CD14-positive monocyte (primary cell): ENCODE data around the gene CCNJL. TPM values are rescaled to one million over a fixed set of nuclear protein-coding genes. Genes with fewer than 3 reads are reported as not detected.

Source experiments
- DNase-seq, 3 donors: peaks; one replicate each; pipeline ENCODE4 v3.0.0-alpha.2; 2011 to 2022
- H2AFZ ChIP-seq: 2 replicates; pipeline ENCODE4 v1.6.0; 2012; ENCODE audit warnings: mild to moderate bottlenecking, low read depth, low read length, inconsistent platforms; ENCODE audit not compliant: insufficient read depth, poor library complexity, severe bottlenecking
- H3K27ac ChIP-seq, 2 donors: 1 replicate in 1 of 2; 2 replicates in 1 of 2; pipeline ENCODE4 v1.5.1; 2012 to 2013; ENCODE audit warnings: low read length in 2 of 2, control low read depth in 1 of 2, inconsistent platforms in 1 of 2, low read depth in 1 of 2, mild to moderate bottlenecking in 1 of 2
- H3K27me3 ChIP-seq, 2 donors: one replicate each; pipeline versions ENCODE4 v1.6.0 to v1.6.1; 2011 to 2013; ENCODE audit warnings: low read length in 2 of 2; ENCODE audit not compliant: control insufficient read depth in 2 of 2, insufficient read depth in 2 of 2
- H3K36me3 ChIP-seq, 2 donors: replicated peaks in 1 of 2; 1 replicate in 1 of 2; 2 replicates in 1 of 2; pipeline versions ENCODE4 v1.5.1 to v1.6.1; 2012 to 2013; ENCODE audit warnings: low read length in 2 of 2, control low read depth in 1 of 2, inconsistent platforms in 1 of 2, mild to moderate bottlenecking in 1 of 2; ENCODE audit not compliant: insufficient read depth in 2 of 2, control insufficient read depth in 1 of 2
- H3K4me1 ChIP-seq, 2 donors: 1 replicate in 1 of 2; 2 replicates in 1 of 2; pipeline versions ENCODE4 v1.5.1 to v1.6.1; 2012 to 2013; ENCODE audit warnings: low read length in 2 of 2, control low read depth in 1 of 2, inconsistent platforms in 1 of 2, mild to moderate bottlenecking in 1 of 2, moderate library complexity in 1 of 2; ENCODE audit not compliant: insufficient read depth in 2 of 2, control insufficient read depth in 1 of 2
- H3K4me2 ChIP-seq: replicated peaks from 2 replicates; pipeline ENCODE3; 2012; ENCODE audit warnings: low read length, moderate library complexity, mild to moderate bottlenecking; ENCODE audit not compliant: poor library complexity, severe bottlenecking; ENCODE audit errors: extremely low read depth
- H3K4me3 ChIP-seq, 3 experiments: fragments of 200-600 bp in 1 of 3; sonication (generic) in 1 of 3; replicated peaks in 1 of 3; 1 replicate in 2 of 3; 2 replicates in 1 of 3; pipeline ENCODE4 v1.5.1; 2011 to 2013; ENCODE audit warnings: low read length in 3 of 3, mild to moderate bottlenecking in 3 of 3, control low read depth in 2 of 3, low read depth in 2 of 3, inconsistent platforms in 1 of 3, moderate library complexity in 1 of 3
- H3K79me2 ChIP-seq: 2 replicates; pipeline ENCODE4 v1.6.0; 2012; ENCODE audit warnings: mild to moderate bottlenecking, control low read depth, inconsistent platforms, low read length, moderate library complexity; ENCODE audit not compliant: insufficient read depth
- H3K9ac ChIP-seq: 2 replicates; pipeline ENCODE4 v1.6.0; 2017; ENCODE audit warnings: low read length, mild to moderate bottlenecking; ENCODE audit not compliant: insufficient read depth, poor library complexity, severe bottlenecking
- H3K9me3 ChIP-seq, 2 donors: replicated peaks in 1 of 2; 1 replicate in 1 of 2; 2 replicates in 1 of 2; pipeline versions ENCODE4 v1.5.1 to v1.6.1; 2012 to 2013; ENCODE audit warnings: low read length in 2 of 2, control low read depth in 1 of 2; ENCODE audit not compliant: control insufficient read depth in 1 of 2, insufficient read depth in 1 of 2
- H4K20me1 ChIP-seq: 2 replicates; pipeline ENCODE4 v1.6.0; 2012; ENCODE audit warnings: mild to moderate bottlenecking, low read length, control low read depth, moderate library complexity; ENCODE audit not compliant: insufficient read depth
- H3K27ac Mint-ChIP-seq, 7 donors: one replicate each; pipeline ENCODE4 v1.8.0; 2020; ENCODE audit warnings: mild to moderate bottlenecking in 7 of 7, mixed read lengths in 7 of 7, moderate library complexity in 6 of 7, inconsistent platforms in 2 of 7
- H3K27me3 Mint-ChIP-seq, 3 donors: one replicate each; pipeline ENCODE4 v1.8.0; 2021 to 2022; ENCODE audit warnings: low read depth in 3 of 3, mild to moderate bottlenecking in 3 of 3, mixed read lengths in 3 of 3, moderate library complexity in 3 of 3, inconsistent platforms in 1 of 3
- H3K36me3 Mint-ChIP-seq, 2 donors: one replicate each; pipeline ENCODE4 v1.8.0; 2020; ENCODE audit warnings: mixed read lengths in 2 of 2, inconsistent platforms in 1 of 2, mild to moderate bottlenecking in 1 of 2
- H3K4me1 Mint-ChIP-seq: one replicate; pipeline ENCODE4 v1.8.0; 2020; ENCODE audit warnings: mild to moderate bottlenecking, mixed read lengths
- H3K4me3 Mint-ChIP-seq, 2 donors: one replicate each; pipeline ENCODE4 v1.8.0; 2020; ENCODE audit warnings: mild to moderate bottlenecking in 2 of 2, mixed read lengths in 2 of 2, moderate library complexity in 1 of 2
- H3K9me3 Mint-ChIP-seq, 7 donors: one replicate each; pipeline ENCODE4 v1.8.0; 2020 to 2022; ENCODE audit warnings: mixed read lengths in 7 of 7, mild to moderate bottlenecking in 6 of 7, moderate library complexity in 6 of 7, inconsistent platforms in 2 of 7
- WGBS: methylation state at CpG from one replicate; pipeline ENCODE4 v1.1.5; 2013; ENCODE audit warnings: missing lambda C conversion rate; ENCODE audit not compliant: insufficient coverage; 5-methylcytosine and 5-hydroxymethylcytosine counted together
- intact Hi-C, 2 donors: fragments of 100-400 bp; cut with micrococcal nuclease; formaldehyde crosslinking; loops; one replicate each; pipeline versions ENCODE4 v1.15.0 to v1.15.1; 2023
- polyA plus RNA-seq, 3 donors: library from polyadenylated mRNA; depleted of rRNA in 1 of 3; unstranded in 2 of 3; stranded (reverse) in 1 of 3; fragments of 300-500 nt in 2 of 3; fragments of >200 nt in 1 of 3; fragmentation: Illumina TruSeq in 2 of 3; gene quantifications; 1 replicate in 2 of 3; 2 replicates in 1 of 3; pipeline ENCODE4 v1.2.3, GENCODE V29; 2012 to 2021
- TF ChIP-seq, protein P1 (sequence below): fragments of 200-600 bp; IDR thresholded peaks from one replicate; pipeline ENCODE4 v1.8.0; 2022; ENCODE audit warnings: antibody characterized with exemption, mild to moderate bottlenecking

CCNJL gene
- polyA plus RNA-seq, 3 donors, result 0.03 TPM; not detected in 2

GRCh38 chr5:160219356-160219755 is 93.0 kb downstream of the CCNJL start:
- Histone ChIP-seq H3K9me3 (peaks cover 0 to 3% of the 10 kb centered on the region in 2 donors), H3K36me3 (no peaks in the 10 kb centered on the region), H3K9ac (no peak overlapping the region), H4K20me1 (no peaks in the 10 kb centered on the region), H3K27me3 (no peaks in the 10 kb centered on the region), H2AFZ (no peak overlapping the region), H3K4me1 (no peaks in the 10 kb centered on the region), H3K4me3 (no peak overlapping the region), H3K4me2 (no peak overlapping the region), H3K27ac (no peak overlapping the region), H3K79me2 (no peaks in the 10 kb centered on the region)
- 100% methylated on average over 1 of the region's 4 CpGs for WGBS
- intact Hi-C loops, result no loop called here
- DNase-seq, result no peak
- TF ChIP-seq, protein P1, sequence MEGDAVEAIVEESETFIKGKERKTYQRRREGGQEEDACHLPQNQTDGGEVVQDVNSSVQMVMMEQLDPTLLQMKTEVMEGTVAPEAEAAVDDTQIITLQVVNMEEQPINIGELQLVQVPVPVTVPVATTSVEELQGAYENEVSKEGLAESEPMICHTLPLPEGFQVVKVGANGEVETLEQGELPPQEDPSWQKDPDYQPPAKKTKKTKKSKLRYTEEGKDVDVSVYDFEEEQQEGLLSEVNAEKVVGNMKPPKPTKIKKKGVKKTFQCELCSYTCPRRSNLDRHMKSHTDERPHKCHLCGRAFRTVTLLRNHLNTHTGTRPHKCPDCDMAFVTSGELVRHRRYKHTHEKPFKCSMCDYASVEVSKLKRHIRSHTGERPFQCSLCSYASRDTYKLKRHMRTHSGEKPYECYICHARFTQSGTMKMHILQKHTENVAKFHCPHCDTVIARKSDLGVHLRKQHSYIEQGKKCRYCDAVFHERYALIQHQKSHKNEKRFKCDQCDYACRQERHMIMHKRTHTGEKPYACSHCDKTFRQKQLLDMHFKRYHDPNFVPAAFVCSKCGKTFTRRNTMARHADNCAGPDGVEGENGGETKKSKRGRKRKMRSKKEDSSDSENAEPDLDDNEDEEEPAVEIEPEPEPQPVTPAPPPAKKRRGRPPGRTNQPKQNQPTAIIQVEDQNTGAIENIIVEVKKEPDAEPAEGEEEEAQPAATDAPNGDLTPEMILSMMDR, result no peak
- Mint-ChIP-seq H3K36me3 (no peaks in the 10 kb centered on the region), H3K4me1 (peaks cover 2% of the 10 kb centered on the region), H3K27me3 (peaks cover 3 to 12% (median 4%) of the 10 kb centered on the region in 3 donors), H3K9me3 (peaks cover 0 to 3% (median 2%) of the 10 kb centered on the region in 7 donors), H3K4me3 (no peak overlapping the region), H3K27ac (no peak overlapping the region)

- H2AFZ ChIP-seq, result no peak overlapping the region
- TF ChIP-seq, protein P1, result no peak
Observed at GRCh38 chr5:160213537-160213936, 98.8 kb downstream of the CCNJL start.

More at GRCh38 chr5:160213537-160213936, 98.8 kb downstream of the CCNJL start:
- no peaks in the 10 kb centered on the region for H3K36me3 ChIP-seq
- Mint-ChIP-seq H3K36me3 (no peaks in the 10 kb centered on the region), H3K27ac (no peak overlapping the region), H3K4me1 (no peaks in the 10 kb centered on the region), H3K27me3 (peaks cover 3 to 4% (median 3%) of the 10 kb centered on the region in 3 donors), H3K4me3 (no peak overlapping the region), H3K9me3 (no peaks in the 10 kb centered on the region)
- H3K9ac ChIP-seq, result no peak overlapping the region
- H4K20me1 ChIP-seq, result no peaks in the 10 kb centered on the region
- H3K27ac ChIP-seq, result no peak overlapping the region
- H3K79me2 ChIP-seq, result no peaks in the 10 kb centered on the region
- H3K4me1 ChIP-seq, result no peaks in the 10 kb centered on the region
- 84% methylated on average over 5 of the region's 5 CpGs for WGBS
- H3K27me3 ChIP-seq, result no peaks in the 10 kb centered on the region
- H3K9me3 ChIP-seq, result no peaks in the 10 kb centered on the region
- no peak overlapping the region for H3K4me3 ChIP-seq
- intact Hi-C loops, result no loop called here
- no peak for DNase-seq
- no peak overlapping the region for H3K4me2 ChIP-seq
